GM12801 (cell line): ENCODE measurements around the gene KCNIP3.

Source experiments
- CTCF ChIP-seq: IDR thresholded peaks from one replicate; pipeline ENCODE4 v1.5.1; 2011; ENCODE audit warnings: control low read depth; ENCODE audit not compliant: insufficient read length; ENCODE audit errors: extremely low read depth

Gene KCNIP3

GRCh38 chr2:95291222-95291621 lies 5.9 kb upstream of the KCNIP3 start:
- no peak for TF ChIP-seq CTCF

GRCh38 chr2:95292623-95293260 lies 4.4 kb upstream of the KCNIP3 start:
- no peak for TF ChIP-seq CTCF

- no peak for TF ChIP-seq CTCF
Measured at GRCh38 chr2:95294579-95295250, 2.4 kb upstream of the KCNIP3 start.

GRCh38 chr2:95295376-95295775 lies 1.8 kb upstream of the KCNIP3 start:
- TF ChIP-seq CTCF: no peak

GRCh38 chr2:95296011-95296410 lies 1.1 kb upstream of the KCNIP3 start:
- TF ChIP-seq CTCF: no peak

- TF ChIP-seq CTCF: no peak
Measured at GRCh38 chr2:95297639-95298395, 670 bp downstream of the KCNIP3 start.

GRCh38 chr2:95298486-95299111 lies 1.5 kb downstream of the KCNIP3 start:
- TF ChIP-seq CTCF: no peak
